Endothelial cell of umbilical vein (primary cell): ENCODE results near the gene SNPH.

Source experiments
- EZH2 ChIP-seq: IDR thresholded peaks from 2 replicates; pipeline ENCODE4 v1.6.1; 2012; ENCODE audit warnings: borderline replicate concordance, low read depth, mild to moderate bottlenecking, moderate library complexity, low read length, inconsistent platforms; ENCODE audit not compliant: severe bottlenecking
- FOS ChIP-seq: IDR thresholded peaks from 2 replicates; pipeline ENCODE4 v1.6.1; 2011; ENCODE audit warnings: mild to moderate bottlenecking, low read length, moderate library complexity, borderline replicate concordance; ENCODE audit not compliant: insufficient read depth
- JUN ChIP-seq: IDR thresholded peaks from 2 replicates; pipeline ENCODE4 v1.6.1; 2011; ENCODE audit warnings: borderline replicate concordance, low read depth; ENCODE audit not compliant: insufficient read length, insufficient read depth
- MAX ChIP-seq: IDR thresholded peaks from 2 replicates; pipeline ENCODE4 v1.6.1; 2011; ENCODE audit not compliant: insufficient read depth, insufficient read length
- MYC ChIP-seq: IDR thresholded peaks from one replicate; pipeline ENCODE4 v1.6.1; 2011; ENCODE audit warnings: mild to moderate bottlenecking, low read depth, low read length
- POLR2A ChIP-seq: IDR thresholded peaks from 2 replicates; pipeline ENCODE4 v1.6.1; 2012; ENCODE audit warnings: low read depth, mild to moderate bottlenecking, control low read depth, low read length
- POLR2AphosphoS5 ChIP-seq: IDR thresholded peaks from 2 replicates; pipeline ENCODE4 v1.6.1; 2012; ENCODE audit warnings: low read depth, mild to moderate bottlenecking, control low read depth, low read length, moderate library complexity; ENCODE audit not compliant: insufficient read depth
- TF ChIP-seq, protein P1 (sequence below), 2 donors: IDR thresholded peaks; 1 replicate in 1 of 2; 2 replicates in 1 of 2; pipeline ENCODE4 v1.5.1; 2011; ENCODE audit warnings: low read length in 2 of 2, mild to moderate bottlenecking in 2 of 2, moderate library complexity in 2 of 2, control low read depth in 1 of 2, inconsistent platforms in 1 of 2, low read depth in 1 of 2; ENCODE audit not compliant: insufficient read depth in 1 of 2; ENCODE audit errors: extremely low read depth in 1 of 2

DNA sequence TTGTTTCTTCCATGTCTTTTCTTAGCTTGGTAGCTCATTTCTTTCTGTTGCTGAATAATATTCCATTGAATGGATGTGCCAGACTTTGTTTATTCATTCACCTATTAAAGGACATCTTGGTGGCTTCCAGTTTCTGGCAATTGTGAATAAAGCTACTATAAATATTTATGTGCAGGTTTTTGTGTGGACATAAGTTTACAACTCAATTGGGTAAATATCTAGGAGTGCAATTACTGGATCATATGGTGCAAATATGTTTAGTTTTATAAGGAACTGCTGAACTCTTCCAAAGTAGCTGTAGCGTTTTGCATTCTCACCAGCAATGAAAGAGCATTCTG, 79.6 kb downstream of the SNPH start:
- TF ChIP-seq FOS (no peak), MAX (no peak), MYC (no peak), POLR2A (no peak), EZH2 (no peak), POLR2AphosphoS5 (no peak), JUN (no peak)
- TF ChIP-seq, protein P1, sequence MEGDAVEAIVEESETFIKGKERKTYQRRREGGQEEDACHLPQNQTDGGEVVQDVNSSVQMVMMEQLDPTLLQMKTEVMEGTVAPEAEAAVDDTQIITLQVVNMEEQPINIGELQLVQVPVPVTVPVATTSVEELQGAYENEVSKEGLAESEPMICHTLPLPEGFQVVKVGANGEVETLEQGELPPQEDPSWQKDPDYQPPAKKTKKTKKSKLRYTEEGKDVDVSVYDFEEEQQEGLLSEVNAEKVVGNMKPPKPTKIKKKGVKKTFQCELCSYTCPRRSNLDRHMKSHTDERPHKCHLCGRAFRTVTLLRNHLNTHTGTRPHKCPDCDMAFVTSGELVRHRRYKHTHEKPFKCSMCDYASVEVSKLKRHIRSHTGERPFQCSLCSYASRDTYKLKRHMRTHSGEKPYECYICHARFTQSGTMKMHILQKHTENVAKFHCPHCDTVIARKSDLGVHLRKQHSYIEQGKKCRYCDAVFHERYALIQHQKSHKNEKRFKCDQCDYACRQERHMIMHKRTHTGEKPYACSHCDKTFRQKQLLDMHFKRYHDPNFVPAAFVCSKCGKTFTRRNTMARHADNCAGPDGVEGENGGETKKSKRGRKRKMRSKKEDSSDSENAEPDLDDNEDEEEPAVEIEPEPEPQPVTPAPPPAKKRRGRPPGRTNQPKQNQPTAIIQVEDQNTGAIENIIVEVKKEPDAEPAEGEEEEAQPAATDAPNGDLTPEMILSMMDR (IDR thresholded peaks at IDR 0.05; ENCODE audit: extremely low read depth in 1 of 2, insufficient read depth in 1 of 2, low read depth in 1 of 2, low read length in 2 of 2): no peak
